ENCODE measurements around the gene MAGI1. TPM values are rescaled to one million over a fixed set of nuclear protein-coding genes. Genes with fewer than 3 reads are reported as not detected.

The MAGI1 gene
- polyA plus RNA-seq, 1 donor = 31.2 TPM

- H3K4me3 ChIP-seq (ENCODE audit: low read length) = no peak overlapping the region
- no peak for DNase-seq
- no peaks in the 10 kb centered on the region for H3K36me3 ChIP-seq (ENCODE audit: control insufficient read depth, insufficient read depth, low read length)
- no peak overlapping the region for H3K27ac ChIP-seq (ENCODE audit: low read length)
- H3K9me3 ChIP-seq (ENCODE audit: control insufficient read depth, low read depth, low read length) = no peaks in the 10 kb centered on the region
- H3K4me1 ChIP-seq (ENCODE audit: control insufficient read depth, insufficient read depth, low read length) = no peaks in the 10 kb centered on the region
- WGBS (ENCODE audit: insufficient coverage, low lambda C conversion rate) = 100% methylated on average over 3 of the region's 5 CpGs
- H3K27me3 ChIP-seq (ENCODE audit: control insufficient read depth, insufficient read depth, low read length) = no peaks in the 10 kb centered on the region
These were observed 326.6 kb downstream of the MAGI1 start for GRCh38 chr3:65712140-65712539.

DNA sequence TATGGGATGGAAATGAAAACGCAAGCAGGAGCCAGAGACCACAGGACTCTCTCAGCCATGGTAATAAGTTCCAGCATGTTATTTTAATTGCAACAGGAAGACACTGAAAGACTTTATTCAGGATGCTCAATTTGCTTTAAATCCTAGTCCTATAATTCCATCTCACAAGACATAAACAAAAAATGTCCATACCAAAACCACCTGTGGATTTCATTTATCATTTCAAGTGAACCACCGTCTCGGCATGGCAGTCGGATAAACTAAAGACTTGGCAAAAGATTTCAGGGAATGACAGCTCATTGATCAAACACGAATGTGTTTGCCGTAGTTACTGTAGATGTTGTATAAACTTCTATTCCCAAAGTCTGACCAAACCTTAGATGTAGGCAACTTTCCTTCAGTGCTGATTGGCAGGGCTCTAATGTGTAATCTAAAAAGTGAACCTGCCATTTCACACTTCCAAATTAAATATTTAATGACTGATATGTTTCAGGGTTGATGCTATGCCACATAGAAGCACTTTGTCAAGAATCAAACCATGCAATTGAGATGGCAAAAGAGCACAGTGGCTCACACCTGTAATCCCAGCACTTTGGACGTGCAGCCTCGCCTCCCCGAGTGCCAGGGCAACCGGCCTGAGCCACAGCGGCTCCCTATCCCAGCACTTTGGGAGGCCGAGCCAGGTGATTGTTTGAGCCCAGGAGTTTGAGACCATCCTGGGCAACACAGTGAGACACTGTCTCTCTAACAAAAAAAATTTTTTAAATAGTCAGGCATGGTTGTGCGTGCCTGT is 331.7 kb downstream of the MAGI1 start:
- Histone ChIP-seq H3K4me1 (ENCODE audit: control insufficient read depth, insufficient read depth, low read length) (no peaks in the 10 kb centered on the region), H3K4me3 (ENCODE audit: low read length) (no peak overlapping the region), H3K27ac (ENCODE audit: low read length) (no peak overlapping the region), H3K27me3 (ENCODE audit: control insufficient read depth, insufficient read depth, low read length) (no peaks in the 10 kb centered on the region), H3K36me3 (ENCODE audit: control insufficient read depth, insufficient read depth, low read length) (no peaks in the 10 kb centered on the region), H3K9me3 (ENCODE audit: control insufficient read depth, low read depth, low read length) (no peaks in the 10 kb centered on the region)
- no CpG with 5 or more reads among the region's 13 CpGs for WGBS (ENCODE audit: insufficient coverage, low lambda C conversion rate)
- no peak for DNase-seq

- no peak overlapping the region for H3K27ac ChIP-seq (ENCODE audit: low read length)
- no peaks in the 10 kb centered on the region for H3K9me3 ChIP-seq (ENCODE audit: control insufficient read depth, low read depth, low read length)
- H3K4me3 ChIP-seq (ENCODE audit: low read length) = no peak overlapping the region
- H3K27me3 ChIP-seq (ENCODE audit: control insufficient read depth, insufficient read depth, low read length) = no peaks in the 10 kb centered on the region
- no peaks in the 10 kb centered on the region for H3K36me3 ChIP-seq (ENCODE audit: control insufficient read depth, insufficient read depth, low read length)
- no peaks in the 10 kb centered on the region for H3K4me1 ChIP-seq (ENCODE audit: control insufficient read depth, insufficient read depth, low read length)
- WGBS (ENCODE audit: insufficient coverage, low lambda C conversion rate) = no CpG with 5 or more reads among the region's 4 CpGs
- no peak for DNase-seq
These were observed 332.4 kb downstream of the MAGI1 start for GRCh38 chr3:65706301-65706700.

GRCh38 chr3:65703820-65704219 is 334.9 kb downstream of the MAGI1 start:
- no peaks in the 10 kb centered on the region for H3K4me1 ChIP-seq (ENCODE audit: control insufficient read depth, insufficient read depth, low read length)
- H3K4me3 ChIP-seq (ENCODE audit: low read length) = no peak overlapping the region
- H3K9me3 ChIP-seq (ENCODE audit: control insufficient read depth, low read depth, low read length) = no peaks in the 10 kb centered on the region
- WGBS (ENCODE audit: insufficient coverage, low lambda C conversion rate) = 100% methylated on average over 1 of the region's 2 CpGs
- no peak for DNase-seq
- H3K27me3 ChIP-seq (ENCODE audit: control insufficient read depth, insufficient read depth, low read length) = no peaks in the 10 kb centered on the region
- H3K36me3 ChIP-seq (ENCODE audit: control insufficient read depth, insufficient read depth, low read length) = no peaks in the 10 kb centered on the region
- H3K27ac ChIP-seq (ENCODE audit: low read length) = no peak overlapping the region

GRCh38 chr3:65703026-65703425 is 335.7 kb downstream of the MAGI1 start:
- Histone ChIP-seq H3K4me3 (ENCODE audit: low read length) (no peak overlapping the region), H3K4me1 (ENCODE audit: control insufficient read depth, insufficient read depth, low read length) (no peaks in the 10 kb centered on the region), H3K27ac (ENCODE audit: low read length) (no peak overlapping the region), H3K27me3 (ENCODE audit: control insufficient read depth, insufficient read depth, low read length) (no peaks in the 10 kb centered on the region), H3K9me3 (ENCODE audit: control insufficient read depth, low read depth, low read length) (no peaks in the 10 kb centered on the region), H3K36me3 (ENCODE audit: control insufficient read depth, insufficient read depth, low read length) (no peaks in the 10 kb centered on the region)
- DNase-seq = no peak
- WGBS (ENCODE audit: insufficient coverage, low lambda C conversion rate) = no CpG with 5 or more reads among the region's 5 CpGs

DNA sequence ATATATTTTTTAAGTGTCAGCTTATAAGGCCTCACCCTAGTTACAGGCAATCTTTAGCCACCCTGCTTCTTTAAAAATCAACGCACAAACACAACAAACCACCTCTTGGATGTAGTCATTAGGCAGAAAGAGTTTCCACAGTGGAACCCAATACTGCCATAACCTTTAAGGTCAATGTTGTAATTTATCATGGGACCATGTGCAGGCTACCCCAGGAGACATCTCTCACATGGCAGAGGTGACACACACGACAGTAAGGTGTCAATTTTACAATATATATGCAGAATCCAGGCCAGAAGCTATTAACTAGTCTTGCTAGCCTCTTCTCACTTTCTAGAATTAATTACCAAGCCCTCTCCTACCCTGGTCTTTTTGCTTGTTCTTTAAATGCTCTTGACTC is 336.5 kb downstream of the MAGI1 start:
- Histone ChIP-seq H3K4me3 (ENCODE audit: low read length) (no peak overlapping the region), H3K9me3 (ENCODE audit: control insufficient read depth, low read depth, low read length) (no peaks in the 10 kb centered on the region), H3K27ac (ENCODE audit: low read length) (no peak overlapping the region), H3K27me3 (ENCODE audit: control insufficient read depth, insufficient read depth, low read length) (no peaks in the 10 kb centered on the region), H3K36me3 (ENCODE audit: control insufficient read depth, insufficient read depth, low read length) (no peaks in the 10 kb centered on the region), H3K4me1 (ENCODE audit: control insufficient read depth, insufficient read depth, low read length) (no peaks in the 10 kb centered on the region)
- no CpG with 5 or more reads among the region's 2 CpGs for WGBS (ENCODE audit: insufficient coverage, low lambda C conversion rate)
- DNase-seq = no peak

DNA sequence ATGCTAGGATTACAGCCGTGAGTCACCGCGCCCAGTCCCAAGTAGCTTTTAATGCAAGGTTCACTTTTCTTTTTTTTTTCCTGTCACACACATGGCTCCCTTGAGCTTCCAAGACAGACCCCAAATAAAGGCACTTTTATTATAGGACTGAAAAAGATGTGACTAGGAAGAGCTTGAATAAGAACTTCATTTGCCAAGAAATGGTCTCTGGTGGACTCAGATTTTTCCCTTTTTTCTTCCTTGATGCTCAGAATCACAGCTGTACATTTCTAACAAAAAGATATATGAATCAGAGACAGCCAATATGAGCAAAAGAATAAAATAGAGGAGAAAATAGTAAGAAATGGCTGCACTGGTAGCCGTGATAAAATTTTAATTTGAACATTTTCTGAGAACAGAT is 337.2 kb downstream of the MAGI1 start:
- Histone ChIP-seq H3K36me3 (ENCODE audit: control insufficient read depth, insufficient read depth, low read length) (no peaks in the 10 kb centered on the region), H3K27me3 (ENCODE audit: control insufficient read depth, insufficient read depth, low read length) (no peaks in the 10 kb centered on the region), H3K4me1 (ENCODE audit: control insufficient read depth, insufficient read depth, low read length) (no peaks in the 10 kb centered on the region), H3K27ac (ENCODE audit: low read length) (no peak overlapping the region), H3K9me3 (ENCODE audit: control insufficient read depth, low read depth, low read length) (no peaks in the 10 kb centered on the region), H3K4me3 (ENCODE audit: low read length) (no peak overlapping the region)
- WGBS (ENCODE audit: insufficient coverage, low lambda C conversion rate) = no CpG with 5 or more reads among the region's 4 CpGs
- DNase-seq = no peak

- H3K27ac ChIP-seq (ENCODE audit: low read length) = no peak overlapping the region
- H3K9me3 ChIP-seq (ENCODE audit: control insufficient read depth, low read depth, low read length) = no peaks in the 10 kb centered on the region
- no peaks in the 10 kb centered on the region for H3K36me3 ChIP-seq (ENCODE audit: control insufficient read depth, insufficient read depth, low read length)
- no peak overlapping the region for H3K4me3 ChIP-seq (ENCODE audit: low read length)
- DNase-seq = no peak
- no peaks in the 10 kb centered on the region for H3K27me3 ChIP-seq (ENCODE audit: control insufficient read depth, insufficient read depth, low read length)
- no CpG with 5 or more reads among the region's 3 CpGs for WGBS (ENCODE audit: insufficient coverage, low lambda C conversion rate)
- no peaks in the 10 kb centered on the region for H3K4me1 ChIP-seq (ENCODE audit: control insufficient read depth, insufficient read depth, low read length)
These were observed 349.3 kb downstream of the MAGI1 start for GRCh38 chr3:65689436-65689835.

- H3K27ac ChIP-seq (ENCODE audit: low read length) = no peak overlapping the region
- no peak for DNase-seq
- H3K4me1 ChIP-seq (ENCODE audit: control insufficient read depth, insufficient read depth, low read length) = no peaks in the 10 kb centered on the region
- no CpG with 5 or more reads among the region's 5 CpGs for WGBS (ENCODE audit: insufficient coverage, low lambda C conversion rate)
- no peaks in the 10 kb centered on the region for H3K36me3 ChIP-seq (ENCODE audit: control insufficient read depth, insufficient read depth, low read length)
- H3K9me3 ChIP-seq (ENCODE audit: control insufficient read depth, low read depth, low read length) = no peaks in the 10 kb centered on the region
- no peak overlapping the region for H3K4me3 ChIP-seq (ENCODE audit: low read length)
- H3K27me3 ChIP-seq (ENCODE audit: control insufficient read depth, insufficient read depth, low read length) = no peaks in the 10 kb centered on the region
These were observed 351.0 kb downstream of the MAGI1 start for GRCh38 chr3:65687741-65688140.

- Histone ChIP-seq H3K27me3 (ENCODE audit: control insufficient read depth, insufficient read depth, low read length) (no peaks in the 10 kb centered on the region), H3K27ac (ENCODE audit: low read length) (no peak overlapping the region), H3K9me3 (ENCODE audit: control insufficient read depth, low read depth, low read length) (no peaks in the 10 kb centered on the region), H3K36me3 (ENCODE audit: control insufficient read depth, insufficient read depth, low read length) (no peaks in the 10 kb centered on the region), H3K4me3 (ENCODE audit: low read length) (no peak overlapping the region), H3K4me1 (ENCODE audit: control insufficient read depth, insufficient read depth, low read length) (no peaks in the 10 kb centered on the region)
- 92% methylated on average over 2 of the region's 5 CpGs for WGBS (ENCODE audit: insufficient coverage, low lambda C conversion rate)
- peak in 1 of 2 donors; percentile 2 for DNase-seq
These were observed 353.0 kb downstream of the MAGI1 start for GRCh38 chr3:65685621-65686235.

GRCh38 chr3:65678516-65678915 is 360.2 kb downstream of the MAGI1 start:
- H3K9me3 ChIP-seq (ENCODE audit: control insufficient read depth, low read depth, low read length) = no peaks in the 10 kb centered on the region
- no peak overlapping the region for H3K4me3 ChIP-seq (ENCODE audit: low read length)
- WGBS (ENCODE audit: insufficient coverage, low lambda C conversion rate) = 100% methylated on average over 2 of the region's 4 CpGs
- H3K36me3 ChIP-seq (ENCODE audit: control insufficient read depth, insufficient read depth, low read length) = no peaks in the 10 kb centered on the region
- H3K27ac ChIP-seq (ENCODE audit: low read length) = no peak overlapping the region
- DNase-seq = no peak
- H3K4me1 ChIP-seq (ENCODE audit: control insufficient read depth, insufficient read depth, low read length) = no peaks in the 10 kb centered on the region
- no peaks in the 10 kb centered on the region for H3K27me3 ChIP-seq (ENCODE audit: control insufficient read depth, insufficient read depth, low read length)

Measured in large intestine (tissue), 3 donors.